Thyroid gland (tissue), 4 donors: ENCODE data around the gene HAO1. TPM values are rescaled to one million over a fixed set of nuclear protein-coding genes. Genes with fewer than 3 reads are reported as not detected.
A peak's percentile ranks its signal among the peaks of the same experiment; 100 is the strongest.

Source experiments
- DNase-seq, 2 donors: peaks; one replicate each; pipeline ENCODE4 v3.0.0-alpha.2; 2019
- H3K27ac ChIP-seq, 3 donors: fragments of 200-600 bp; sonication (generic); 1 replicate in 2 of 3; 2 replicates in 1 of 3; pipeline ENCODE4 v1.5.1; 2016 to 2019; ENCODE audit warnings: mild to moderate bottlenecking in 1 of 3, moderate library complexity in 1 of 3
- H3K27me3 ChIP-seq: fragments of 200-600 bp; sonication (generic); one replicate; pipeline ENCODE4 v1.5.1; 2019
- H3K36me3 ChIP-seq, 2 donors: fragments of 200-600 bp; sonication (generic); one replicate each; pipeline ENCODE4 v1.5.1; 2016 to 2019
- H3K4me1 ChIP-seq, 2 donors: fragments of 200-600 bp; sonication (generic); one replicate each; pipeline ENCODE4 v1.5.1; 2017 to 2019
- H3K4me3 ChIP-seq, 3 donors: fragments of 200-600 bp; sonication (generic); replicated peaks in 1 of 3; 1 replicate in 2 of 3; 2 replicates in 1 of 3; pipeline ENCODE4 v1.5.1; 2016; ENCODE audit warnings: mild to moderate bottlenecking in 1 of 3
- H3K9me3 ChIP-seq: fragments of 200-600 bp; sonication (generic); one replicate; pipeline ENCODE4 v1.5.1; 2017
- CTCF ChIP-seq, 6 experiments: fragments of 200-600 bp in 3 of 6; fragments of 450-650 bp in 3 of 6; sonication (generic) in 3 of 6; IDR thresholded peaks; one replicate each; pipeline ENCODE4 v1.5.1; 2016 to 2019; ENCODE audit warnings: antibody characterized with exemption in 6 of 6, mild to moderate bottlenecking in 2 of 6, inconsistent platforms in 1 of 6, moderate library complexity in 1 of 6
- POLR2A ChIP-seq, 2 donors: fragments of 450-650 bp; IDR thresholded peaks; one replicate each; pipeline ENCODE4 v1.6.1; 2017; ENCODE audit warnings: antibody characterized with exemption in 2 of 2, mild to moderate bottlenecking in 2 of 2, moderate library complexity in 1 of 2
- WGBS, 2 donors: methylation state at CpG; one replicate each; pipeline ENCODE4 v1.1.5; 2017; 5-methylcytosine and 5-hydroxymethylcytosine counted together
- intact Hi-C: fragments of 100-400 bp; cut with DNase I; formaldehyde crosslinking; loops from one replicate; pipeline ENCODE4 v1.15.1; 2023
- total RNA-seq, 4 donors: library from RNA; depleted of rRNA; stranded (reverse); fragments of >200 nt; gene quantifications; one replicate each; pipeline ENCODE4 v1.2.3, GENCODE V29; 2016

HAO1 gene
- total RNA-seq, 4 donors from 2014 or later = not detected

GRCh38 chr20:7879883-7880282, 60.4 kb downstream of the HAO1 start:
- intact Hi-C loops = no loop called here
- DNase-seq = no peak
- Histone ChIP-seq H3K27me3 (no peaks in the 10 kb centered on the region), H3K4me1 (no peaks in the 10 kb centered on the region), H3K4me3 (no peak overlapping the region), H3K36me3 (no peaks in the 10 kb centered on the region), H3K27ac (no peak overlapping the region), H3K9me3 (no peaks in the 10 kb centered on the region)
- TF ChIP-seq POLR2A (IDR thresholded peaks at IDR 0.05) (no peak), CTCF (IDR thresholded peaks at IDR 0.05) (no peak)
- 46 to 47% methylated on average over 5 of the region's 5 CpGs for WGBS, 2 donors

- Histone ChIP-seq H3K4me1 (no peaks in the 10 kb centered on the region), H3K9me3 (no peaks in the 10 kb centered on the region), H3K36me3 (no peaks in the 10 kb centered on the region), H3K4me3 (no peak overlapping the region), H3K27me3 (no peaks in the 10 kb centered on the region), H3K27ac (no peak overlapping the region)
- TF ChIP-seq POLR2A (IDR thresholded peaks at IDR 0.05) (no peak), CTCF (IDR thresholded peaks at IDR 0.05) (no peak)
- DNase-seq = no peak
- 68 to 74% methylated on average over 2 of the region's 2 CpGs for WGBS, 2 donors
- intact Hi-C loops = no loop called here
Measured at GRCh38 chr20:7868108-7868507, 72.2 kb downstream of the HAO1 start.

GRCh38 chr20:7866285-7866684, 74.0 kb downstream of the HAO1 start:
- H3K9me3 ChIP-seq = no peaks in the 10 kb centered on the region
- H3K36me3 ChIP-seq = no peaks in the 10 kb centered on the region
- no peaks in the 10 kb centered on the region for H3K4me1 ChIP-seq
- DNase-seq = no peak
- TF ChIP-seq POLR2A (IDR thresholded peaks at IDR 0.05) (no peak), CTCF (IDR thresholded peaks at IDR 0.05) (no peak)
- no peak overlapping the region for H3K27ac ChIP-seq
- intact Hi-C loops = no loop called here
- no peaks in the 10 kb centered on the region for H3K27me3 ChIP-seq
- 51 to 60% methylated on average over 11 of the region's 11 CpGs for WGBS, 2 donors
- no peak overlapping the region for H3K4me3 ChIP-seq

- no peaks in the 10 kb centered on the region for H3K27me3 ChIP-seq
- no peaks in the 10 kb centered on the region for H3K4me1 ChIP-seq
- 17 to 24% methylated on average over 3 of the region's 3 CpGs for WGBS, 2 donors
- no peaks in the 10 kb centered on the region for H3K9me3 ChIP-seq
- H3K36me3 ChIP-seq = no peaks in the 10 kb centered on the region
- no peak overlapping the region for H3K27ac ChIP-seq
- TF ChIP-seq CTCF (IDR thresholded peaks at IDR 0.05) = peak in 5 of 6 experiments; percentile 9 to 92 (median 64)
- no peak for TF ChIP-seq POLR2A (IDR thresholded peaks at IDR 0.05)
- no peak overlapping the region for H3K4me3 ChIP-seq
- intact Hi-C loops = no loop called here
- peak; percentile 21 to 27 for DNase-seq
Measured at GRCh38 chr20:7859356-7859802, 80.9 kb downstream of the HAO1 start.

GRCh38 chr20:7858734-7859250, 81.5 kb downstream of the HAO1 start:
- TF ChIP-seq CTCF (IDR thresholded peaks at IDR 0.05) (no peak), POLR2A (IDR thresholded peaks at IDR 0.05) (no peak)
- DNase-seq = no peak
- intact Hi-C loops = no loop called here
- H3K27ac ChIP-seq = no peak overlapping the region
- H3K4me1 ChIP-seq = no peaks in the 10 kb centered on the region
- no peaks in the 10 kb centered on the region for H3K36me3 ChIP-seq
- no peak overlapping the region for H3K4me3 ChIP-seq
- 63 to 64% methylated on average over 4 of the region's 4 CpGs for WGBS, 2 donors
- H3K27me3 ChIP-seq = no peaks in the 10 kb centered on the region
- H3K9me3 ChIP-seq = no peaks in the 10 kb centered on the region
